ENCODE measurements around the gene PTPRZ1. TPM values are rescaled to one million over a fixed set of nuclear protein-coding genes. Genes with fewer than 3 reads are reported as not detected.
A peak's percentile ranks its signal among the peaks of the same experiment; 100 is the strongest.

The PTPRZ1 gene
- total RNA-seq, 1 donor from 2014 or later: 154 TPM

DNA sequence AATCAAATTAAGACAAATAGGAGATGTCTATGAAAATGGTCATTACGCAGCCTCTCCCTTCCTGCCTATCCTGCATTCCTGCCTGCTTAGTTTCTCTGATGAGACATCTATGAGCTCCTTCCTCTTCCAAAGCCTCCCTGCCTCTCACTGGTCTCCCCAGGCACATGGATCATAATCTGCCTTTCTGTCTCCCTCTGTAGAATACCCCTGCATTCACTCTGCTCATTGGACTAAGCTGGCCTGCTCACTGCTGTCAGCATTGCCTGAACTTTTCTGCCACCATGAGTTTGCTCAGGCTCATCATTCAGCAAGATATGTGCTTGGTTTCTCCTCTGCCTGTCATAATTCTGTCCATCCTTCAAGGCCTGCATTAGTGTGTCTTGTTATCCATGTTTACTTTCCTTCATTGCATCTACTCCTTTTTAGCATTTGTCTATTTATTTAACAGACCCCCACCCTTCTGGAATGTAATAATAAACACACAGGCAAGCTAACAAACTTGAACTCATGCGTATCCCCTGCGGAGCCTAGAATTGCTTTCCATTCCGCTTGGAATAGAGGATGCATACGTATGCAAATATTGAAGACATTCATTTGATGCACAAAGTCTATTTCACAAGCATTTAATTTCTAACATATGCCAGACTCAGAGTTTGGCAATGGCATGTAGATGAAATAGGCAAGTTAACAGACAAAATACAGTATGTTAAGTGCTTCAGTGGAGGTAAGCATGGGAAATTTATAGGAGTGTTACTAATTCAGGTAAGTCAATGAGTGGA lies 88.3 kb downstream of the PTPRZ1 start:
- Histone ChIP-seq H3K9ac (no peak overlapping the region), H3K4me3 (no peak overlapping the region), H3K9me3 (ENCODE audit: low read depth) (no peaks in the 10 kb centered on the region), H2AFZ (replicated peaks) (no peak overlapping the region), H3K27me3 (no peaks in the 10 kb centered on the region), H3F3A (ENCODE audit: low read depth) (peaks cover 4% of the 10 kb centered on the region), H4K20me1 (ENCODE audit: low read depth) (no peaks in the 10 kb centered on the region), H3K79me2 (ENCODE audit: low read depth) (peaks cover 46% of the 10 kb centered on the region), H3K36me3 (no peaks in the 10 kb centered on the region), H3K27ac (no peak overlapping the region), H3K4me2 (no peak overlapping the region), H3K4me1 (no peaks in the 10 kb centered on the region)
- Mint-ChIP-seq H3K4me3 (no peak overlapping the region), H3K9me3 (peaks cover 2% of the 10 kb centered on the region), H3K27ac (peak overlapping the region; percentile 12), H3K27me3 (ENCODE audit: insufficient read depth, low read depth) (no peaks in the 10 kb centered on the region), H3K36me3 (peaks cover 18% of the 10 kb centered on the region), H3K4me1 (peaks cover 10% of the 10 kb centered on the region)
- DNase-seq (ENCODE audit: low spot score): peak; percentile 50
- TF ChIP-seq CTCF (IDR thresholded peaks at IDR 0.05) (no peak), EZH2phosphoT487 (IDR thresholded peaks at IDR 0.05) (no peak), EZH2 (IDR thresholded peaks at IDR 0.05) (no peak)

- no peak overlapping the region for H3K27ac Mint-ChIP-seq
- H3K79me2 ChIP-seq (ENCODE audit: low read depth): peaks cover 45% of the 10 kb centered on the region
- H3K4me1 Mint-ChIP-seq: peaks cover under 1% of the 10 kb centered on the region
Observed at GRCh38 chr7:121966276-121966934, 93.4 kb downstream of the PTPRZ1 start.

DNA sequence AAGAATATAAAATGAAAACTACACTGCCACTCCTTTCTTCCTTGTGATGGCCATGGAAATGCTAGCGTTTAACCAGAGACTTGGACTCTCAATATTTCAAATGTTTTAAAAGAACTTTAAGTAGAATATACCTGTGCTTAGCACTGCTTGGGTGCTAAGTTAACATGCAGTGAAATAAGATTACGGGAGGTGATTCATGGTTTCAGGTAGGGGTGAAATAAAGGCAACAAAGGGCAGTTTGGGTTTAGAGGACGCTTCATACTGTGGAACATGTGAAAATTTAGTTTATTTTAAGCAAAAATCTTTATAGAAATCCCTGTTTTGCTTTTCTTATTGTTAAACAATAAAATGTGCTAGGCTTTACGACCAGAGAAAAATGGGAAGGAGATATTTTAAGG lies 94.0 kb downstream of the PTPRZ1 start:
- H3K36me3 ChIP-seq: peaks cover 8% of the 10 kb centered on the region
- no peak overlapping the region for H3K4me3 ChIP-seq
- DNase-seq (ENCODE audit: low spot score): no peak
- no peaks in the 10 kb centered on the region for H3K9me3 ChIP-seq (ENCODE audit: low read depth)
- no peak overlapping the region for H3K4me2 ChIP-seq
- H3K79me2 ChIP-seq (ENCODE audit: low read depth): peaks cover 40% of the 10 kb centered on the region
- H4K20me1 ChIP-seq (ENCODE audit: low read depth): no peaks in the 10 kb centered on the region
- H3K9ac ChIP-seq: no peak overlapping the region
- peaks cover 4% of the 10 kb centered on the region for H3F3A ChIP-seq (ENCODE audit: low read depth)
- H3K27me3 Mint-ChIP-seq (ENCODE audit: insufficient read depth, low read depth): no peaks in the 10 kb centered on the region
- H2AFZ ChIP-seq (replicated peaks): no peak overlapping the region
- H3K4me1 Mint-ChIP-seq: no peaks in the 10 kb centered on the region
- H3K27me3 ChIP-seq: no peaks in the 10 kb centered on the region
- TF ChIP-seq EZH2phosphoT487 (IDR thresholded peaks at IDR 0.05) (no peak), EZH2 (IDR thresholded peaks at IDR 0.05) (no peak)
- H3K4me3 Mint-ChIP-seq: no peak overlapping the region
- no peaks in the 10 kb centered on the region for H3K4me1 ChIP-seq
- H3K27ac Mint-ChIP-seq: peak overlapping the region; percentile 66
- peaks cover 2% of the 10 kb centered on the region for H3K9me3 Mint-ChIP-seq
- H3K36me3 Mint-ChIP-seq: peaks cover 18% of the 10 kb centered on the region
- H3K27ac ChIP-seq: no peak overlapping the region

More at GRCh38 chr7:121966276-121966934, 93.4 kb downstream of the PTPRZ1 start:
- no peaks in the 10 kb centered on the region for H3K27me3 Mint-ChIP-seq (ENCODE audit: insufficient read depth, low read depth)
- peaks cover 18% of the 10 kb centered on the region for H3K36me3 Mint-ChIP-seq
- Histone ChIP-seq H3K4me2 (no peak overlapping the region), H3K9ac (no peak overlapping the region), H3K4me1 (no peaks in the 10 kb centered on the region), H3K36me3 (peaks cover 8% of the 10 kb centered on the region), H3K27me3 (no peaks in the 10 kb centered on the region), H3F3A (ENCODE audit: low read depth) (peaks cover 4% of the 10 kb centered on the region), H4K20me1 (ENCODE audit: low read depth) (no peaks in the 10 kb centered on the region), H2AFZ (replicated peaks) (no peak overlapping the region), H3K9me3 (ENCODE audit: low read depth) (no peaks in the 10 kb centered on the region), H3K4me3 (no peak overlapping the region), H3K27ac (no peak overlapping the region)
- TF ChIP-seq EZH2 (IDR thresholded peaks at IDR 0.05) (no peak), EZH2phosphoT487 (IDR thresholded peaks at IDR 0.05) (no peak), CTCF (IDR thresholded peaks at IDR 0.05) (no peak)
- no peak overlapping the region for H3K4me3 Mint-ChIP-seq
- peaks cover 2% of the 10 kb centered on the region for H3K9me3 Mint-ChIP-seq
- DNase-seq (ENCODE audit: low spot score): no peak
